Mesodermal cell (in vitro differentiated cells): Measurements from ENCODE around the gene NQO2.
"Not testable (repeated sequence)": the region's sequence is repeated elsewhere in the genome, so short reads cannot be mapped to it uniquely, and the experiment has no call there.

ENCODE experiments used
- H3K27ac ChIP-seq: 2 replicates; pipeline ENCODE4 v1.7.0; 2013; ENCODE audit warnings: mild to moderate bottlenecking, low read depth, low read length, moderate library complexity; ENCODE audit not compliant: severe bottlenecking
- H3K36me3 ChIP-seq: 2 replicates; pipeline ENCODE4 v1.7.1; 2013; ENCODE audit warnings: mild to moderate bottlenecking, low read length, moderate library complexity; ENCODE audit not compliant: control insufficient read depth, insufficient read depth
- H3K4me1 ChIP-seq: one replicate; pipeline ENCODE4 v1.7.1; 2013; ENCODE audit warnings: mild to moderate bottlenecking, low read length; ENCODE audit not compliant: insufficient read depth, control insufficient read depth, poor library complexity, severe bottlenecking
- H3K4me3 ChIP-seq: 2 replicates; pipeline ENCODE4 v1.7.0; 2013; ENCODE audit warnings: low read length, control low read depth, mild to moderate bottlenecking; ENCODE audit not compliant: insufficient read depth, poor library complexity, severe bottlenecking; ENCODE audit errors: extremely low read depth
- H3K9me3 ChIP-seq: 2 replicates; pipeline ENCODE4 v1.7.1; 2013; ENCODE audit warnings: mild to moderate bottlenecking, low read length, moderate library complexity; ENCODE audit not compliant: control insufficient read depth
- WGBS, 2 experiments: methylation state at CpG; one replicate each; pipeline ENCODE4 v1.1.5; 2013; ENCODE audit warnings: missing lambda C conversion rate in 2 of 2; ENCODE audit not compliant: insufficient coverage in 2 of 2; 5-methylcytosine and 5-hydroxymethylcytosine counted together

Gene NQO2

DNA sequence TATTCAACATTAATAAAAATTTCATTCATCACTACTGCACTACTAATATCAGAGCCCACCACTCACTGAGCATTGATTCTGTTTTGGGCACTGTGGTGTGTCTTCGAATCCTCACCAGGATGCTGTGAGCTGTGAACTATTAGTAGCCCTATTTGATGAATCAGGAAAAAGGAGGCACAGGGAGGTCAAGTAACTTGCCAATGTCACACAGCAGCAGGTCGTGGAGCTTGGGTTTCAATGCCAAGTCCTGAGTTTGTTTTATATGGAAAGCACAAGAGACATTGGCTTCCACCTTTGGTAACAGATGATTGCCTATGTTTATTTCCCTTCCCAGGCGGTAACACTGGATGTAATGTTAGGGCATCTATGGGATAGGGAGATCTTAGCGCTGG lies 15.0 kb downstream of the NQO2 start:
- no peaks in the 10 kb centered on the region for H3K4me1 ChIP-seq
- WGBS, 2 experiments = 98 to 100% methylated on average over 4 of the region's 4 CpGs
- H3K27ac ChIP-seq = no peak overlapping the region
- peaks cover 19% of the 10 kb centered on the region for H3K9me3 ChIP-seq
- no peak overlapping the region for H3K4me3 ChIP-seq
- peaks cover 41% of the 10 kb centered on the region for H3K36me3 ChIP-seq

DNA sequence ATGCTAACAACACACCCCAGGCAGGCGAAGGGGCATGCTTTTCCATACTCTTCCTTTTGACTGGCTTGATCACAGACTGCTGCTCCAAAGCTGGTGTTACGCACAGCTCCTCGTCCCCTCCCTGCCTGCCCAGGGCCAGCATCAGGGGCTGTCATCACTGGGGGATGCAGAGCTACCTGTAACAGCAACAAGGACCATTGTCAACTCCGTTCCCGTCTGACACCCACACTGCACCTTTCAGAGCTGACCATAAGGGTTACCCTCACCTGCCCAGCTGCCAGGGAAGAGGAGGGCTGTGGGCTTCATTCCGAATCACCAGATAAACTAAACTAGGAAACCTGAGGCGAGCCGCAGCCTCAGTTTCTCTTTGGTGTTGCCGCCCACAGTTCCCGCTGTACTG lies 15.4 kb downstream of the NQO2 start:
- no peak overlapping the region for H3K27ac ChIP-seq
- H3K36me3 ChIP-seq = peaks cover 42% of the 10 kb centered on the region
- H3K4me1 ChIP-seq = no peaks in the 10 kb centered on the region
- WGBS, 2 experiments = 93 to 94% methylated on average over 7 to 8 of the region's 10 CpGs
- no peak overlapping the region for H3K4me3 ChIP-seq
- peaks cover 19% of the 10 kb centered on the region for H3K9me3 ChIP-seq

DNA sequence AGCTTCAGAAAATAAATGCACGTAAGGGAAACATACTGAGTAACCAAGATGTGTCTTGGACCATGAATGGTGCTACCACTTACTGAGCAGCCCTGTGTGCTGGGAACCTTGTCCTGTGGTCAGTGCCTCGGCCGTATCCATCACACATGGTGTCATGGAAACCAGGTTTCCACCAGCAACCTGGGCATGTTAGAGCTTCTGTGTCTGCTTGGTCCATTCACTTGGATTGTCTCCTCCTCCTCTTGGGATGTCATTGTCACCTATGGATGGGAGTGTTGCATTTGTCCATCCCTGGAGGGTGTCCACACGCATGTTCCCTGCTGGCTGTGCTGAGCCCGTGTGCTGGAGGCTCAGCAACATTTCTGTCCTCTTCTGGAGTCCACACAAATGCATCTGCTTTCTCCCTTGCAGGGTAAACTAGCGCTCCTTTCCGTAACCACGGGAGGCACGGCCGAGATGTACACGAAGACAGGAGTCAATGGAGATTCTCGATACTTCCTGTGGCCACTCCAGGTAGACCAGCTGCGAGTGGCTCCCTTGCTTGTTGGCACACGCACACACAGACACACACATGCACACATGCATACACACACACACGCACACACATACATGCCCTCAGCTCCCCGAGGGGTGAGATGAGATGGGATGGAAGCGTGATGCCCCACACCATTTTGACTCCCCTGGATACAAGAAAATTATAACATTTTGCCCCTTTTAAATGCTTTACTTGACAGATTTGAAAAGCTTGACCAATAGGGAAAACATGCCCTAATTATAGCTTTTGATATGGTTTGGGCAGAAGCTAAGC lies 17.0 kb downstream of the NQO2 start:
- Histone ChIP-seq H3K4me3 (no peak overlapping the region), H3K9me3 (peaks cover 10% of the 10 kb centered on the region), H3K4me1 (no peaks in the 10 kb centered on the region), H3K27ac (no peak overlapping the region), H3K36me3 (peaks cover 32% of the 10 kb centered on the region)
- 95 to 99% methylated on average over 11 to 13 of the region's 17 CpGs for WGBS, 2 experiments

DNA sequence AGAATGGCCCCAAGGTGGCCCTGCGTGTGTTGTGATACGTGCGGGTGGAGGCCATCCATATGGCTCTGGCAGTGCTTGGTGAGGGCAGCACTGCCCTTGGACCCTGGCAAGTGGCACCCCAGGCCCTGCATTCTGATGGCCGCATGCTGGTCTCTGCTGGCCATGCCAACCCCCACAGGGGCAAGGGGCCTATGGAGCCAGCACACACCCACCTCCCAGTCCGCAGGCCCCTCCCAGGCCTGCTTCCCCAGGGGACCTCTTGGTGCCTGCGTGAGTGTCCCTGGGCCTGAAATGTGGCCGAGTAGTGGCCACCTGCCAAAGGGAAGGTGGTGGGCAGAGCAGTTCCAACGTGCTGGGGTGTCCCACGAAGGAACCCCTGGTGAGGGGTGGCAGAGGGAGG lies 17.6 kb downstream of the NQO2 start:
- no peaks in the 10 kb centered on the region for H3K4me1 ChIP-seq
- WGBS, 2 experiments = 90 to 95% methylated on average over 8 to 9 of the region's 9 CpGs
- peaks cover 25% of the 10 kb centered on the region for H3K36me3 ChIP-seq
- H3K9me3 ChIP-seq = peaks cover 3% of the 10 kb centered on the region
- H3K27ac ChIP-seq = no peak overlapping the region
- H3K4me3 ChIP-seq = no peak overlapping the region

DNA sequence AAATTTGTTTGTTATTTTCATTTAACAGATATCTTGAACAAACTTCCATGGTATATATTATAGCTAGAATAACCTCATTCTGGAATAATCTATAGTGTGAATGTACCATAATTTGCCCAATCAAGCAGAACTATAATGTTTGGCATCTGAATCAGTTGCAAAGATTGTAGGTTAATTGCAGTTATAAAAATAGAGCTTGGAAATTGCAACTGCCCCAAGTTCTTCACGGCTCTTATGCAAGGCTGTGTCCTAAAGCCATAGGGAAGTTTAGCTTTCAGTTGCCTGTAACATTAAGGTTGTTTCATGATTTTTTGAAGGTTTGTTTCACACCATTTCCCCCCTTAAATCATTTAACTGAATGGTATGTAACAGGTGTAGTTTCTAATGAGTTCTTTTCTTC lies 19.4 kb downstream of the NQO2 start:
- no peak overlapping the region for H3K4me3 ChIP-seq
- 80% methylated on average over 1 of the region's 1 CpG; no CpG with 5 or more reads in 1 of the 2 experiments for WGBS, 2 experiments
- peaks cover 22% of the 10 kb centered on the region for H3K36me3 ChIP-seq
- H3K27ac ChIP-seq = no peak overlapping the region
- H3K9me3 ChIP-seq = no peaks in the 10 kb centered on the region
- H3K4me1 ChIP-seq = peaks cover 13% of the 10 kb centered on the region

DNA sequence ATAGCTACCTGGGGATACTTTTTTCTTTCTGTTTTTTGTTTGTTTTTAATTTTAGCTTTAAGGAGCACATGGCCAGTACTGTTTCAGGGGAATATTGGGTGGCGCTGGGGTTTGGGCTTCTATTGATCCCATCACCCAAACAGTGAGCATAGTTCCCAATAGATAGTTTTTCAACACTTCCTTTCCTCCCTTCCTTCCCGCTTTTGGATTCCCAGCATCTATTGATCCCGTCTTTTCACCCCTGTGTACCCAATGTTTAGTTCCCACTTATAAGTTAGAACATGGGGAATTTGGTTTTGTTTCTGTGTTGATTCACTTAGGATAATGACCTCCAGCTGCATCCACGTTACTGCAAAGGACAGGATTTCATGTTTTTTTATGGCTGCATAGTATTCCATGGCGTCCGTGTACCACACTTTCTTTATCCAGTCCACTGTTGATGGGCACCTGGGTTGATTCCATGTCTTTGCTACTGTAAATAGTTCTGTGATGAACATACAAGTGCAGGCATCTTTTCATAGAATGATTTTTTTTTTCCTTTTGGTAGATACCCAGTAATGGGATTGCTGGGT lies 20.1 kb downstream of the NQO2 start:
- Histone ChIP-seq H3K4me3 (no peak overlapping the region), H3K4me1 (peaks cover 16% of the 10 kb centered on the region), H3K27ac (no peak overlapping the region), H3K9me3 (no peaks in the 10 kb centered on the region), H3K36me3 (peaks cover 22% of the 10 kb centered on the region)
- WGBS, 2 experiments = 87 to 90% methylated on average over 4 to 5 of the region's 6 CpGs

DNA sequence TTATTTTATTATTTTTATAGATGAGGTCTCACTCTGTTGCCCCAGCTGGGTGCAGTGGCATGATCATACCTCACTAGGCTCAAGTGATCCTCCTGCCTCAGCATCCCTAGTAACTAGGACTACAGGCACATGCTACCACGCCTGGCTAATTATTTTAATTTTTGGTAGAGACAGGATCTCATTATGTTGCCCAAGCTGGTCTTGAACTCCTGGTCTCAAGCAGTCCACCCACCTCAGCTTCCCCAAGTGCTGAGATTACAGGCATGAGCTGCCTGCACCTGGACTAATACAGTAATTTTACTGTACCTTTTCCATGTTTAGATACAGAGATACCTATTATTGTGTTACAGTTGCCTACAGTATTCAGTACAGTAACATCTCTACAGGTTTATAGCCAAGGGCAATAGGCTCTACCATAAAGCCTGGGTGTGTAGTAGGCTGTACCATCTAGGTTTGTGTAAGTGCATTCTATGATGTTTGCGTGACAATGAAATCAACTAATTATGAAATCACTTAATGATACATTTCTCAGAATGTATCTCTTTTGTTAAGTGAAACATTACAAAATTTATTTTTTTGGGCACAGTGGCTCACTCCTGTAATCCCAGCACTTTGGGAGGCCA lies 21.4 kb downstream of the NQO2 start:
- H3K27ac ChIP-seq, H3K4me3 ChIP-seq, H3K9me3 ChIP-seq: not testable (repeated sequence)
- WGBS, 2 experiments = 80% methylated on average over 1 of the region's 2 CpGs; no CpG with 5 or more reads in 1 of the 2 experiments
- Histone ChIP-seq H3K36me3 (peaks cover 16% of the 10 kb centered on the region), H3K4me1 (peaks cover 16% of the 10 kb centered on the region)

DNA sequence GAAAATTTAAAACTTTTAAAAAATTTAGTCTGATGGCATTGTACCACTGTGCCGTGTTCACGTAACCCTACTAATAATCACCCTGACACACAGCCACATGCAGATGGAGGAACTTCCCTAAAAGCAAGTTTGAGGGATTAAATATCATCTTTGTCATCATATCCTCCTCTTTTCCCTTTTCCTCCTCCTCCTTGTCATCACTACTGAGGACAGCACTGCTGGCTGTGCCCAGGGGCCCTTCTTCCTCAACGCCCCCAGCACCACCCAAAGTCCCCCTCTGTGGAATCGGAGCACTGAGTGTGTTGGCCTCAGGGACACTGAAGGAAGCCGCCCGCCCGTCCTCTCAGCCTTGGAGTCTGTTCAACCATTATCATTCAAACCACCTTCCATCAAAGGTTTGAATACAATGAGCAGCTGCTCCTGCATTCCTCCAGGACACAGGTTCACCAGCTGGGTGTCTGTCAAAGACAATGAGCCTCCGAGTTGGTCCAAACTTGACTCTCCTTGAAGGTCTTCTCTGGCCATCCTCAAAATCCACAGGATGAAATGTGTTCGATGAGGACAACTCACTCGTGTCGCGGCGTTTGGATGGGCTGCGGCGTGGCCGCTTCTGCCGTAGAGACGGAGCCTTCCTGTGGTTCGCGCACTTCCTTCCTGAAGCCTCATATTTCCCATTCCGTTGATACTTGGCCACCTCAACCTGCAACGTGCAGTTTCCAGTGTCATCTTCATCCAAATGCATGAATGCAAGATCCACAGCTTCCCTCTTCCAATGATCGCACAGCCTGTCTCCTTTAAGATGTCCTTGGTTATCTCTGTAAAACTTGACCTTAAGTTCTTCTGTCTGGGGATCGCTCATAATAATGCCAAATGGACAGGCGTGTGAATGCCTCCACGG lies 23.3 kb downstream of the NQO2 start:
- peaks cover 9% of the 10 kb centered on the region for H3K36me3 ChIP-seq
- H3K4me3 ChIP-seq = peak overlapping the region; percentile 14
- H3K4me1 ChIP-seq = peaks cover 21% of the 10 kb centered on the region
- peak overlapping the region; percentile 80 for H3K27ac ChIP-seq
- H3K9me3 ChIP-seq = no peaks in the 10 kb centered on the region
- 93 to 97% methylated on average over 23 of the region's 26 CpGs for WGBS, 2 experiments

DNA sequence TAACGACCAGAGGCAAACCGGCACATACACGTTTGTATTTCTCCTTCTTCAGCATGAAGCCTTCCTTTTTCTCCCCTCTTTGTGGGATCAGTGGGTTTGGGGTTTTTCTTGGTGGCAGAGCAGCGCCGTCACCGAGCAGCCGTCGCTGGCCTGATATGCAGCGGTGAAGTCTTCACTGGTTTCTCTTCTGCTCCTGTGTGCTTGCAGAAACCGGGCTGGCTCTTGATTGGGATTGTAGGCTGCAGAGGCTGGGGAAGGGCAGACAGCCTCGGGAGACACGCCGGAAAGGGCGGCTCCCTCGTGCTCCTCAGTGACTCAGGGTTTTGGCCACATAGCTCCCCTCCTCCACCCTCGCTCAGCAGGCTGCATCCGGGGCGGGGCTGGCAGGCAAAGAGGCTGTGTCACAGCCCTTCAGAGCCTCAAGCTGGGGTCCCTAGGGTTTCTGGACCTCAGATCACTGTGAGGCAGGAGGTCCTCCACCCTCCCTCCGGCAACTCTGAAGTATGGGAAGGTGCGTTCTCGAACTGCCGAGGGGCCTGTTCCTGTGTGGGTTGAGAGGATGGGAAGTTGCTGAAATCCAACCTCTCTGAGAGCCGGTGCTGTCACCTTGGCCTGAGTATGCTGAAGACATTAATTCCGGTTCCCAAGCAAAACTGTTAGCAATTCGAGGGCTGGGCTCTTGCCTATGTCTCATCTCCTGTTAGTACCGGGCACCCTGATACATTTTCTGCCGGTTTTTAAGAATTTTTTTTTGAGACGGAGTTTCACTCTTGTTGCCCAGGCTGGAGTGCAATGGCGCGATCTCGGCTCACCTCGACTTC lies 24.2 kb downstream of the NQO2 start:
- Histone ChIP-seq H3K4me1 (peaks cover 21% of the 10 kb centered on the region), H3K9me3 (no peaks in the 10 kb centered on the region), H3K4me3 (peak overlapping the region; percentile 14), H3K36me3 (peaks cover 9% of the 10 kb centered on the region), H3K27ac (peak overlapping the region; percentile 80)
- WGBS, 2 experiments = 73 to 81% methylated on average over 24 of the region's 32 CpGs
